Left kidney (tissue), 2 donors: ENCODE results near the gene DDX59. TPM values are rescaled to one million over a fixed set of nuclear protein-coding genes. Genes with fewer than 3 reads are reported as not detected.
"Not testable (repeated sequence)": the region's sequence is repeated elsewhere in the genome, so short reads cannot be mapped to it uniquely, and the experiment has no call there.

ENCODE experiments used
- DNase-seq: peaks from one replicate; pipeline ENCODE4 v3.0.0-alpha.2; 2013
- polyA plus RNA-seq: library from polyadenylated mRNA; unstranded; fragments of 120-200 nt; gene quantifications from one replicate; pipeline ENCODE4 v1.2.1, GENCODE V29; 2013; ENCODE audit not compliant: insufficient read length

The DDX59 gene
- polyA plus RNA-seq, 1 donor: 38.2 TPM

DNA sequence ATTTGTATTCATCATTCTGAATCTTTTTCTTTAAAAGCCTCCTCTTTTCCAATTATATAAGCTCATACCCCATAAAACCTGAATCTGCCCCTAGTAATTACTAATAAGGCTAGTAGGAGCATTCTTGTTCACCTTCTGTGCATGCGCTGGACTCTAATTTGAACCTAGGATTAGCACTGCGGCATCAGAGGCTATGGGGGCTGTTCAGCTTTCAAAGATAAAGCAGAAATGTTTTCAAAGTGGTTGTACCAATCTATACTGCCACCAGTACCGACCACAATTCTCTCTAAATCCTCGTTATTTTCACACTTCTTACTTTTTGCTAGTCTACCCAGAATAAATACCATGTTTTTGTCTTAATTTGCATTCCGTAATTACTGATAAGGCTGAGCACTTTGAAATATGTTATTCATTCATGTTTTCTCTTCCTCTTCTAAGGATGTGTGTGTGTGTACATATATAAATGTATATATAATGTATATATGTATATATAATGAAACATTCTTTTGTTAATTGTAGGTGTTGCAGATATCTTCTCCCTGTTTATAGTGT lies 1.6 kb upstream of the DDX59 start:
- DNase-seq: no peak

DNA sequence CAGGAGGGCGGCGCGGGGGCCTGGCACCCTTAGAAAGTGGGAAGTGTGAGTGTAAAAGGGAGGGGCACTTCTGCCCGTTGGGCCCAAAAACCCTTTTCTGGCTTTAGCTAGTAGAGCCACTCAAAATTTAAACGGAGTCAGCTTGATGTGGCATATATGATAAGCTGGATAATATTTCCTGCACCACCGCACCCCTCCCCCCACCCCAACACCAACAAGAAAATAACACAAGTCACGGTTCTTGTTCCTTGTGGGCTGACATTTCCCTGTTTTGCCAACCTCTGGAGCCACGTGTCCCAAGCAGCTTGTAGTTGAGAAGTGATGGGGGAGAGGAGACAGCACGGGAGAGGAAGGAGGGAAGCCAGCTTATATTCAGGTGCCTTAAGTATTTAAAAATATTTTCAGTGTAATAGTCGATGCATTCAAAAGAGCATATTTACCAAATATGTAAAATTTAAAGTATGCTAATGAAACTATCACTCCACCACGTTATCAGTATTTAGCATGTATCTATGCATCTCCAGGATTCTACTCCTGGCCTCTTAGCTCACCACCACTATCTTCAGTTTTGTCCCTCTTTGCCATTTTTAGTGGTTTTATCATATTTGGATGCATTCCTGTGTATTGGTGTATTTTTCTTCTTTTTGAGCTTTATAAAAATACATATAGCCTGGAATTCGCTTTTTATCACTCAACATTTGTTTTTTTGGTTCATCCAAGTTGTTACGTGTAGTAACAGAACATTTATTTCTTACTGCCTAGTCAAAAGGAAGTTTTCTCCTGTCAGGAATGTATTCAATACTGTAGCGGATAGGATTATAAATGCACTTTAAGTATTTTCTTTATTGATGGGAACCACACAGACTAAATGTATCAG lies 773 bp upstream of the DDX59 start:
- peak; percentile 54 for DNase-seq

- DNase-seq: no peak
Observed at GRCh38 chr1:200668514-200669313, 993 bp downstream of the DDX59 start.

DNA sequence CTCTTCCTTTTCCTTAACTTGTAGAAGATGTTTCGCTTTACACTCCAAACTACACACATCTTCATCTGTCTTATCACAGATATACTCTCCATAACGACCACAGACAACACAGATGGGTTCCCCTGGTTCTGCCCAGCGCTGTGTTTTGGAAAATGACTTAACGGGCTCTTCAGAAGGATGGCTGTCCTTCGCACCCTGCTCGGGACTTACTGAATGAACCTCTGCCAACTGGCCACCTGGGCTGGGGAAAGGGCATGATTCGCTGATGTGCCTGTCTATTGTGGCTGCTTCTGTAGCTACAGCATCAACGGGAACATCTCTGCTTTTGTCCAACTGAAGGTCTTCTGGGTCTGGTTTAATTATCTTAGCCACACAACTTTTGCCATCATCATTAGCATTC lies 3.4 kb downstream of the DDX59 start:
- DNase-seq: no peak

DNA sequence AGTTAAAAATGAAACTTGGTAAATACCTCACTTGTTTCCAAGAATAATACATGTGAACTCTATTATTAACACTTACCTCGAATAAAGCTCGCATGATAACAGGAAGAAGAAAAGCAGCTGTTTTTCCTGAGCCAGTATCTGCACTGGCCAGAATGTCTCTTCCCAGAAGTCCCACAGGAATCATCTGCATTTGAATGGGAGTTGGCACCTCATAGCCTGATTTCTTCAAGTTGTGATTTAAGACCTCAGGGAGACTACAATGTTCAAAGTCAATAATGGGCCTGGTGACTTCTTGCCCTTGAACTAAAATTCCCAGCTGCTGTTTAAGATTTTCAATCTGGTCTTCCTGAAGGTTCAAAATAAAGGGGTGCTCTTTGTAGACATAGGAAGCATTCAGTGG lies 3.8 kb downstream of the DDX59 start:
- peak; percentile 22 for DNase-seq

DNA sequence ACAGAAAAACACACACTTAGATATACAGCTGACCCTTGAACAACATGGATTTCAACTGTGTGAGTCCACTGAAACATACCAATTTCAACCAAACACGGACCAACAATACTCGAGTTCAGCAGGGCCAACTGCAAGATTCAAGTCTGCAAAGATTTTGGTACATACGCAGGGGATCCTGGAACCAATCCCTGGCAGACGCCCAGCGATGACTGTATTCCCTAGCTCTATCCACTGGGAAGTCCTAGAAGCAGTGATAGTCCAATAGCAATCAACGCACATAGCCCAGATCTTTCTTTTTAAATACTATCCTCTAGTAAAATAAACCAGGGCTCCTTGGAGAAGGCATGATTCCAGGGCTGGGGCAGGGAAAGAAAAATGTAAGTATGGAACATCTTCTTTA lies 9.0 kb downstream of the DDX59 start:
- no peak for DNase-seq

- DNase-seq: no peak
Observed at GRCh38 chr1:200659269-200659668, 10.4 kb downstream of the DDX59 start.

GRCh38 chr1:200658037-200658818 lies 11.5 kb downstream of the DDX59 start:
- DNase-seq: no peak

DNA sequence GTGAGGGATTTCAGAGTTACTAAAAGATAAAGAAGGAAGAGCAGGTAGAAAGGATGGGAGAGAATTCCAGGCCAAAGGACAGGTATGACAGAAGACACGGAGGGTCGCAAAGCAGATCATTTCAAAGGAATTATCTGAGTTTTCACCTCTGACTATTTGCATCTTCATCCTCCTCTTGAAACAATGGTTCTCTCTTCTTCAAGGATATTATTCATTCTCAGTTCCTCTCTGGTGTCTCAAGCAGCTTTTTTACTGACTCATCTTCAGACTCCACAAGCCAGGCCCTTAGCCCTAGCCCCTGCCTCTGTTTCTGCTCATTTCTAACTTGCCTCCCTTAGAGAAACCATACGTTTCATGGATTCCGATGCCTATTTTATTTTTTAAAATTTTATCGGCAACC lies 15.0 kb downstream of the DDX59 start:
- DNase-seq: no peak

GRCh38 chr1:200653022-200653462 lies 16.7 kb downstream of the DDX59 start:
- no peak for DNase-seq

- no peak for DNase-seq
Observed at GRCh38 chr1:200652378-200652777, 17.3 kb downstream of the DDX59 start.

GRCh38 chr1:200646515-200646914 lies 23.2 kb downstream of the DDX59 start:
- no peak for DNase-seq

GRCh38 chr1:200644021-200644420 lies 25.7 kb downstream of the DDX59 start:
- no peak for DNase-seq

GRCh38 chr1:200642481-200642880 lies 27.2 kb downstream of the DDX59 start:
- DNase-seq: no peak

GRCh38 chr1:200640963-200641401 lies 28.7 kb downstream of the DDX59 start:
- no peak for DNase-seq

- DNase-seq: no peak
Observed at GRCh38 chr1:200640373-200640962, 29.2 kb downstream of the DDX59 start.

GRCh38 chr1:200638073-200638472 lies 31.6 kb downstream of the DDX59 start:
- no peak for DNase-seq

DNA sequence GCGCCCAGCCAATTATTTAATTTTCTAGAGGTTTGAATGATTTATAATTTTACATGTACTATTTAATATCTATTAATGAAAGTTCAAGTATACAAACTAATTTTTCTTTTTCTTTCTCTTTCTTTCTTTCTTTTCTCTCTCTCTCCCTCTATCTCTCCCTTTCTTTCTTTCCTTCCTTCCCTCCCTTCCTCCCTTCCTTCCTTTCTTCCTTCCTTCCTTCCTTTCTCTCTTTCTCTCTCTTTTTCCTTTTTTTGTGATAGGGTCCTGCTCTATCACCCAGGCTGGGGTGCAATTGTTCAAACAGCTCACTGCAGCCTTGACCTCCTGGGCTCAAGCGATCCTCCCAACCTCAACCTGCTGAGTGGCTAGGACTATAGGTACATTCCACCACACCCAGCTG lies 33.0 kb downstream of the DDX59 start:
- DNase-seq: no peak

DNA sequence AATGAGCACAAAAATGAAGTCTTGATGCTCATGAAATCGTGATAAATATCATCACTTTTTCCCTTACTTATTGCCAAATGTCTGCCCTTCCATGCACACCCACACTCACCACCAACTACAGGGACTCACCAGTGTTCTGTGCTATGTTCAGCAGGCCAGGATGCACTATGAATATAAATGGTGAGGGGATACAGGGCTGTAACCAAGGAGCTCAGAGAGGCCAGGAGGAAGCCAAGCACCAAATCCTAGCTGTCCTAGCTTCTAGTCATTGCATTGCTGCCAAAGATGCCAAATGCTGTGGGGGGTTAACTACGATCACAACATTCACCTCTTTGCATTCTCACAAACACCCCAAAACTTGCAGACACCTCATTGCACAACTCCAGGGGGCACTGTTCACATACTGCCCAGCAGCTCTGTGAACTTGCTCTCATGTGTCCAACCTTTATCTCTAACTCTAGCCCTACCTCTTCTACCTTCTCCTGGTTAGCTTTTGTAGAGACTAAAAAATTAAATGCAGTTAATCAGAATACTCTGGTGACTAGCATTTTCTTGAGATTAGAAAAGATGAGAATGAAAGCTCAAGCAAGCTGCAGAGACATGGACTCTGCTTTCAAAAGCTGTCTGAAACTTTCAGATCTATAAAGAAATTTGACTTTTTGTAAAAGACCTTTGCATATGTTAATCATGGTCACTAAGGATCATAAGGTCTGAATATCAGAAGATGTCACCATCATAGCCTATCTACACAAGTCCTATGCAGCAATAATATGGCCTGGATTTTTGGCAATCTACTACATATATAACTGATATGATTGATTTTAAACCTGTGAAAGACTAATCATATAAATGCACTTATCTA lies 35.2 kb downstream of the DDX59 start:
- DNase-seq: no peak

DNA sequence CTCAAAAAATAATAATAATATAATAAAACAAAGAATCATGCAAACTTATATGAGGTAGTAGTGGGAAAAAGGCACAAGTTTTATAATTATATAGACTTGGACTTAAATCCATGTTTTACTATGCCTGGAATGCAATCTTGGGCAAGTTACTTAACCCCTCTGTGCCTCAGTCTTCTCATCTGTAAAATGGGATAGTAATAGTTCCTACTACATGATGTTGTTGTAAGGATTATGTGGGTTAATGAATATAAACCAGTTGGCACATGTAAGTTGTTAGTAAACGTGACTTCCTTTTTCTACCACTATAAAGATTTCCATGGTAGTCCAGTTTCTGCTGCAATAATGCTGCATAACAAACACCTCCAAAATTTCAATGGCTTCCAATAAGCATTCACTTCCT lies 38.3 kb downstream of the DDX59 start:
- DNase-seq: no peak

DNA sequence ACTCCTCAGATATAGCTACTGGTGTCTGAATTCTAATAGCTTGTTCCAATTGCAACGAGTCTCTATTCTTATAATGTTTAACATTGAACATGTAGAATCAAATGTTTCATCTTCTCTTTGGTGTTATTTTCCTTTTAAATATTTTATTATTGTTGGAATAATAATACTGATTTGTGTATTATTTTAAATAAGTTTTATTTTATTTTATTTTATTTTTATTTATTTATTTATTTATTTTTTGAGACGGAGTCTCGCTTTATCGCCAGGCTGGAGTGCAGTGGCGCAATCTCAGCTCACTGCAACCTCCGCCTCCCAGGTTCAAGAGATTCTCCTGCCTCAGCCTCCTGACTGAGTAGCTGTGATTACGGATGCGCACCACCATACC lies 39.2 kb downstream of the DDX59 start:
- DNase-seq: not testable (repeated sequence)
